Heart left ventricle (tissue), 13 donors: ENCODE measurements around the gene NARS2.

Experiments
- POLR2A ChIP-seq, 2 donors: fragments of 450-650 bp; IDR thresholded peaks; one replicate each; pipeline ENCODE4 v1.6.1; 2017; ENCODE audit warnings: antibody characterized with exemption in 2 of 2, mild to moderate bottlenecking in 2 of 2, moderate library complexity in 2 of 2
- TF ChIP-seq, protein P1 (sequence below), 12 donors: fragments of 200-600 bp; sonication (generic) in 4 of 12; IDR thresholded peaks; one replicate each; pipeline versions ENCODE4 v1.5.0 to v1.8.0; 2018 to 2022; ENCODE audit warnings: antibody characterized with exemption in 12 of 12, mild to moderate bottlenecking in 5 of 12
- donor health status: ischemic (EF 13 %, LVEDD 7.1; RV severe dilation, severe dysfunction).
- donor health status: DM: no; HTN: yes; CAD: no.
- donor health status: DM: no; HTN: no; CAD: no.
- donor health status: ischemic (EF 25% LVEDD 6.9; RV normal size, moderate dysfunction).
- donor health status: ischemic (EF 25% LVEDD 5.7; RV mildly dilated, moderate dysfunction).
- donor health status: ischemic (EF 35%, LVEDD 5.7; RV mildly dilated, moderate dysfunction).
- donor health status: nonischemic (EF 11% LVEDD 7.7; RV severe dilation, severe dysfunction).
- donor health status: DM: yes; HTN: yes; CAD: no.
- donor health status: PGD.
- donor health status: ischemic (EF 29% LVEDD 5.4; RV normal size, mild dysfunction).
- donor health status: nonischemic (EF 23%, LVEDD 6.1; RV moderate dilation, normal function).

DNA sequence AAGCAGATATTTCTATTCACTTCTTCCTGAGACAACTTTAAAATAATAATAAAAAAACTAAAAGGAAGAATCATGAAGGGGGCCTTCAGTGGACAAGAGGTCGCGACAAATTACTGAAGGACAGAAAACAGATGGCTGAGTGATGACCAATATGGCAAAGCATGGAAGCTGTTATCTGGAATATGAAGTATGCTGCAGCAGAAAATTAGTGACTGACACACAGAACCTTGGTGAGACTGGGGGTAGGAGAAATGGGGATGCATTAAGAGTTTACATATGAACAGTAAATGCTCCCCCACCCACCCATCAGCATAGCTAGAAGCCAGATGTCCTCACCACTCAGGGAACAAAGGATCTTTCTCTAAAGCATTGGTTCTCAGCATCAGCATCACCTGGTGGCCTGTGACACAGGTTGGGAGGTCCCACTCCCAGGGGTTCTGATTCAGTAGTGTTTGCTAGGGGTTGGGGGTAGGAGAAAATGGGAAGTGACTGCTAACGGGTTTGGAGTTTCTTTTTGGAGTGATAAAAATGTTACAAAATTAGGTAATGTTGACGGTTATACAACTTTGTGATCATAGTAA is 59.7 kb downstream of the NARS2 start:
- TF ChIP-seq, protein P1, sequence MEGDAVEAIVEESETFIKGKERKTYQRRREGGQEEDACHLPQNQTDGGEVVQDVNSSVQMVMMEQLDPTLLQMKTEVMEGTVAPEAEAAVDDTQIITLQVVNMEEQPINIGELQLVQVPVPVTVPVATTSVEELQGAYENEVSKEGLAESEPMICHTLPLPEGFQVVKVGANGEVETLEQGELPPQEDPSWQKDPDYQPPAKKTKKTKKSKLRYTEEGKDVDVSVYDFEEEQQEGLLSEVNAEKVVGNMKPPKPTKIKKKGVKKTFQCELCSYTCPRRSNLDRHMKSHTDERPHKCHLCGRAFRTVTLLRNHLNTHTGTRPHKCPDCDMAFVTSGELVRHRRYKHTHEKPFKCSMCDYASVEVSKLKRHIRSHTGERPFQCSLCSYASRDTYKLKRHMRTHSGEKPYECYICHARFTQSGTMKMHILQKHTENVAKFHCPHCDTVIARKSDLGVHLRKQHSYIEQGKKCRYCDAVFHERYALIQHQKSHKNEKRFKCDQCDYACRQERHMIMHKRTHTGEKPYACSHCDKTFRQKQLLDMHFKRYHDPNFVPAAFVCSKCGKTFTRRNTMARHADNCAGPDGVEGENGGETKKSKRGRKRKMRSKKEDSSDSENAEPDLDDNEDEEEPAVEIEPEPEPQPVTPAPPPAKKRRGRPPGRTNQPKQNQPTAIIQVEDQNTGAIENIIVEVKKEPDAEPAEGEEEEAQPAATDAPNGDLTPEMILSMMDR (IDR thresholded peaks at IDR 0.05), result no peak
- no peak for TF ChIP-seq POLR2A (IDR thresholded peaks at IDR 0.05)
